ENCODE measurements around the gene GNAQ. TPM values are rescaled to one million over a fixed set of nuclear protein-coding genes. Genes with fewer than 3 reads are reported as not detected.

GNAQ gene
- polyA plus RNA-seq, 1 experiment: 21.4 TPM

- Histone ChIP-seq H3K36me3 (ENCODE audit: control insufficient read depth, insufficient read depth, low read length) (no peaks in the 10 kb centered on the region), H3K4me3 (ENCODE audit: low read depth, low read length) (no peak overlapping the region), H3K27me3 (ENCODE audit: control insufficient read depth, insufficient read depth, low read length) (no peaks in the 10 kb centered on the region)
- ChIA-PET POLR2A (no interaction called here), CTCF (interaction anchor here (1.2 to 1.3 kb wide), 3 partner anchors 14 to 45 kb away, joined by 3 to 4 read pairs (median 3); no protein-coding TSS in a partner anchor)
- DNase-seq (ENCODE audit: low read depth): no peak
- no peak for TF ChIP-seq CTCF (IDR thresholded peaks at IDR 0.05; ENCODE audit: insufficient read depth, low read depth, low read length)
Observed at GRCh38 chr9:78021697-78022096, 9.9 kb downstream of the GNAQ start.

GRCh38 chr9:78017190-78017693 lies 14.4 kb downstream of the GNAQ start:
- DNase-seq (ENCODE audit: low read depth): no peak
- Histone ChIP-seq H3K36me3 (ENCODE audit: control insufficient read depth, insufficient read depth, low read length) (no peaks in the 10 kb centered on the region), H3K27me3 (ENCODE audit: control insufficient read depth, insufficient read depth, low read length) (no peaks in the 10 kb centered on the region), H3K4me3 (ENCODE audit: low read depth, low read length) (no peak overlapping the region)
- POLR2A ChIA-PET: no interaction called here
- CTCF ChIA-PET: no interaction called here
- TF ChIP-seq CTCF (IDR thresholded peaks at IDR 0.05; ENCODE audit: insufficient read depth, low read depth, low read length): no peak

GRCh38 chr9:78015241-78015640 lies 16.4 kb downstream of the GNAQ start:
- no peak overlapping the region for H3K4me3 ChIP-seq (ENCODE audit: low read depth, low read length)
- no peaks in the 10 kb centered on the region for H3K36me3 ChIP-seq (ENCODE audit: control insufficient read depth, insufficient read depth, low read length)
- no peak for TF ChIP-seq CTCF (IDR thresholded peaks at IDR 0.05; ENCODE audit: insufficient read depth, low read depth, low read length)
- DNase-seq (ENCODE audit: low read depth): no peak
- H3K27me3 ChIP-seq (ENCODE audit: control insufficient read depth, insufficient read depth, low read length): no peaks in the 10 kb centered on the region
- CTCF ChIA-PET: interaction anchor here (1.4 kb wide), 1 partner anchor 9 kb away, joined by 3 read pairs; no protein-coding TSS in a partner anchor
- POLR2A ChIA-PET: no interaction called here

- ChIA-PET CTCF (interaction anchor here (0.7 to 1.4 kb wide), 3 partner anchors 10 to 558 kb away, joined by 3 read pairs; no protein-coding TSS in a partner anchor), POLR2A (no interaction called here)
- Histone ChIP-seq H3K4me3 (ENCODE audit: low read depth, low read length) (no peak overlapping the region), H3K27me3 (ENCODE audit: control insufficient read depth, insufficient read depth, low read length) (no peaks in the 10 kb centered on the region), H3K36me3 (ENCODE audit: control insufficient read depth, insufficient read depth, low read length) (no peaks in the 10 kb centered on the region)
- no peak for DNase-seq (ENCODE audit: low read depth)
- no peak for TF ChIP-seq CTCF (IDR thresholded peaks at IDR 0.05; ENCODE audit: insufficient read depth, low read depth, low read length)
Observed at GRCh38 chr9:78014776-78015175, 16.8 kb downstream of the GNAQ start.

- H3K4me3 ChIP-seq (ENCODE audit: low read depth, low read length): no peak overlapping the region
- no peaks in the 10 kb centered on the region for H3K36me3 ChIP-seq (ENCODE audit: control insufficient read depth, insufficient read depth, low read length)
- POLR2A ChIA-PET: no interaction called here
- H3K27me3 ChIP-seq (ENCODE audit: control insufficient read depth, insufficient read depth, low read length): no peaks in the 10 kb centered on the region
- TF ChIP-seq CTCF (IDR thresholded peaks at IDR 0.05; ENCODE audit: insufficient read depth, low read depth, low read length): no peak
- CTCF ChIA-PET: interaction anchor here (1.0 to 1.4 kb wide), 2 partner anchors 11 to 557 kb away, joined by 3 read pairs; no protein-coding TSS in a partner anchor
- no peak for DNase-seq (ENCODE audit: low read depth)
Observed at GRCh38 chr9:78013934-78014333, 17.7 kb downstream of the GNAQ start.

Data from BJ (cell line).